BLaER1 (cell line): ENCODE measurements around the gene NAGS.

Experiments used
- H3K27ac ChIP-seq: shearing (Covaris generic); formaldehyde crosslinking; 2 replicates; pipeline ENCODE4 v1.8.1; 2022
- H3K27me3 ChIP-seq: shearing (Covaris generic); formaldehyde crosslinking; 2 replicates; pipeline ENCODE4 v1.8.1; 2022
- H3K36me3 ChIP-seq: shearing (Covaris generic); formaldehyde crosslinking; 2 replicates; pipeline ENCODE4 v1.8.1; 2022
- H3K4me1 ChIP-seq: shearing (Covaris generic); formaldehyde crosslinking; 2 replicates; pipeline ENCODE4 v1.8.1; 2022
- H3K4me2 ChIP-seq: shearing (Covaris generic); formaldehyde crosslinking; 2 replicates; pipeline ENCODE4 v1.8.1; 2022
- H3K4me3 ChIP-seq: shearing (Covaris generic); formaldehyde crosslinking; 2 replicates; pipeline ENCODE4 v1.8.1; 2022
- H3K9ac ChIP-seq: shearing (Covaris generic); formaldehyde crosslinking; 2 replicates; pipeline ENCODE4 v1.8.1; 2022
- H3K9me3 ChIP-seq: shearing (Covaris generic); formaldehyde crosslinking; 2 replicates; pipeline ENCODE4 v1.8.1; 2022
- H4K20me1 ChIP-seq: shearing (Covaris generic); formaldehyde crosslinking; 2 replicates; pipeline ENCODE4 v1.8.1; 2022
- Cebpa-rat ChIP-seq: shearing (Covaris generic); IDR thresholded peaks from 2 replicates; pipeline ENCODE4 v1.8.1; 2022

Gene NAGS

DNA sequence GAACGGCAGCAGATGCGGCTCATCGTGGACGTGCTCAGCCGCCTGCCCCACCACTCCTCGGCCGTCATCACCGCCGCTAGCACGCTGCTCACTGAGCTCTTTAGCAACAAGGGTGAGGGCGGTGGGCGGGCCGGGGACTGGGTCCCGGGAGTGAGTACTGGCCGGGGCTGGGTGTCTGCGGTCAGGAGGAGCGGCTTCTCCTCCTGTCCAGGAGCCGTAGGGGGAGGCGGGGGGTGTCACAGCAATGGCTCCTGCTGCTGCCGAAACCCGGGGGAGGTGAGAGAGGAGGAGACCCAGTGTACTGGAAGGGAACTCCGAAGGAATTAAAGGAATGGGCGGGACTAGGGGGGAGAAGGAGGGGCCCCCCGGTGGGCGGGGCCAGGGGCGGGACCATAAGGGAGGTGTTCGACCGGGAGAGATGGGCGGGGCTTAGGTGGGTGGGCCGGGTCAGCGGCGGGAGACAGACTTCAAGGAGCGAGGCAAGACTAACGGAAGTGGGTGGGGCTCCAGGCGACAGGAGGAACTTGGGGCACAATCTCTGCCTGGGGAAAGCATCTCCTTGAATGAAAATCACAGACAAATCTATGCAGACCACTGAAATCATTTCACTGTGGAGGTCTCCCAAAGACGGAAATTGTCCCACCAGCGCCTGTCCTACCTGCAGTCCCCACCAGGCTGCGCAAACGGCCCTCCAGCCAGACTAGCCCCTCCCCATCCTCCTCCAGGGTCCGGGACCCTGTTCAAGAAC, 2.4 kb downstream of the NAGS start:
- H3K27ac ChIP-seq: no peak overlapping the region
- peaks cover 27% of the 10 kb centered on the region for H4K20me1 ChIP-seq
- peak overlapping the region; percentile 75 for H3K4me3 ChIP-seq
- peaks cover 20% of the 10 kb centered on the region; the same call in 1 of the 2 replicates for H3K36me3 ChIP-seq
- H3K4me1 ChIP-seq: peaks cover 48% of the 10 kb centered on the region
- H3K9ac ChIP-seq: peak overlapping the region; percentile 69
- TF ChIP-seq Cebpa-rat: no peak
- H3K27me3 ChIP-seq: peaks cover 58% of the 10 kb centered on the region
- H3K4me2 ChIP-seq: peak overlapping the region; percentile 100
- H3K9me3 ChIP-seq: no peaks in the 10 kb centered on the region

DNA sequence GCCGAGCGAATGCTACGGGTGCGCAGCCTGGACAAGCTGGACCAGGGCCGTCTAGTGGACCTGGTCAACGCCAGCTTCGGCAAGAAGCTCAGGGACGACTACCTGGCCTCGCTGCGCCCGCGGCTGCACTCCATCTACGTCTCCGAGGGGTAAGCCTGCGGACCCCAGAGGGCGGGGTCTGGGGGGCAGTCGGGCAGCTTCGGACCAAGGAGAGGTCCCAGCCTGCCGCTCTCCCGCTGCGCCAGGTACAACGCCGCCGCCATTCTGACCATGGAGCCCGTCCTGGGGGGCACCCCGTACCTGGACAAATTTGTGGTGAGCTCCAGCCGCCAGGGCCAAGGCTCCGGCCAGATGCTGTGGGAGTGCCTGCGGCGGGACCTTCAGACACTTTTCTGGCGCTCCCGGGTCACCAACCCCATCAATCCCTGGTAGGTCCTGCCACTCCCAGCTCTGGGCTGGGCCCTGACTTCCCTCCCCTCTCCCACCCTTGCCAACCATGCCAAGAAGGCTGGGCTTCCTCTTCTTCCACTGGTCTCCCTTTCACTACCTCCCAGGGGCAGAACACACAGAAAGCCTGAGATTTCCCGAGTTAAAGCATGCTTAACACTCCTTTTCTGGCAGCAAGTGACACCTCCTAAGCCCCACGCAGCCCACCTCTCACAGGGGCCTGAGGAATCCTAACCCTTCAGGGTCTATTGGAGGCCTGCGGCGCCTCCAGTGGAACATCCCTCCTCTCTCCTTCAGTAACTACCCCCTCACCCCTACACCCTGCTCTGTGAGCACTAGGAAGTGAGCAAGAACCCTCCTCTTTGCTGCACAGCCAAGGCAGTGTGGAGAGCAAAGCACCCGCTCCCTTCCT, 3.2 kb downstream of the NAGS start:
- Histone ChIP-seq H3K4me3 (peak overlapping the region; percentile 75), H3K27ac (no peak overlapping the region), H3K4me2 (peak overlapping the region; percentile 100), H3K36me3 (peaks cover 26% of the 10 kb centered on the region; the same call in 1 of the 2 replicates), H3K4me1 (peaks cover 56% of the 10 kb centered on the region), H3K9ac (peak overlapping the region; percentile 69), H4K20me1 (peaks cover 27% of the 10 kb centered on the region), H3K9me3 (no peaks in the 10 kb centered on the region), H3K27me3 (peaks cover 50% of the 10 kb centered on the region)
- TF ChIP-seq Cebpa-rat: no peak

DNA sequence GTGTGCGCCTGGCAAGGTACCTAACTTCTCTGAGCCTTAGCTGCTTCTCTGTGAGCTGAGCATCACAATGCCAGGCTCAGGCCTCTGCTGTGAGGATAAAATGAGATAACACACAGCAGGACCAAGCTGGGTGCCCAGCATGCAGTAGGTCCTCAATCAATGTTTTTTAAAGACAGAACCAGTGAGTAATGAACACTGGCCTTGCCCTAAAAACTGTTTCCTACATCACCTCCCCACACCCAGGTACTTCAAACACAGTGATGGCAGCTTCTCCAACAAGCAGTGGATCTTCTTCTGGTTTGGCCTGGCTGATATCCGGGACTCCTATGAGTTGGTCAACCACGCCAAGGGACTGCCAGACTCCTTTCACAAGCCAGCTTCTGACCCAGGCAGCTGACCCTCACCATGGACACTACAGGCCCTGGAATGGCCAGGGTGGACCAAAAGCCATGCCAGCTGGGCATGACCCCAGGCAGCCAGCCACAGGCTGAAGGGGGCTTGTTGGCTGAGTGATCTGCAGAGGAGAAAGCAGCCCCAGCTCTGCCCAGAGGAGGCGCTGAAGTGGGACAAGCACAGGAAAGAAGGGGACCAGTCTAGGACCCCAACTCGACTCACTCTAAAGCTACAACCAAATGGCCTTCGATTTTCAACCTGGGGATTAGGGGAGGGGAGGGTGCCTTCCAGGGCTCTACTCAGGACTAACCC, 3.9 kb downstream of the NAGS start:
- H3K9ac ChIP-seq: 0 out of 2 replicates have a peak overlapping the region, but pooled peaks have one; percentile 69
- no peaks in the 10 kb centered on the region for H3K9me3 ChIP-seq
- H3K4me3 ChIP-seq: peak overlapping the region; percentile 75; the same call in 1 of the 2 replicates
- H3K4me2 ChIP-seq: peak overlapping the region; percentile 100
- peaks cover 56% of the 10 kb centered on the region for H3K4me1 ChIP-seq
- peaks cover 27% of the 10 kb centered on the region for H4K20me1 ChIP-seq
- no peak for TF ChIP-seq Cebpa-rat
- no peak overlapping the region for H3K27ac ChIP-seq
- peaks cover 32% of the 10 kb centered on the region; the same call in 1 of the 2 replicates for H3K36me3 ChIP-seq
- peaks cover 42% of the 10 kb centered on the region for H3K27me3 ChIP-seq

DNA sequence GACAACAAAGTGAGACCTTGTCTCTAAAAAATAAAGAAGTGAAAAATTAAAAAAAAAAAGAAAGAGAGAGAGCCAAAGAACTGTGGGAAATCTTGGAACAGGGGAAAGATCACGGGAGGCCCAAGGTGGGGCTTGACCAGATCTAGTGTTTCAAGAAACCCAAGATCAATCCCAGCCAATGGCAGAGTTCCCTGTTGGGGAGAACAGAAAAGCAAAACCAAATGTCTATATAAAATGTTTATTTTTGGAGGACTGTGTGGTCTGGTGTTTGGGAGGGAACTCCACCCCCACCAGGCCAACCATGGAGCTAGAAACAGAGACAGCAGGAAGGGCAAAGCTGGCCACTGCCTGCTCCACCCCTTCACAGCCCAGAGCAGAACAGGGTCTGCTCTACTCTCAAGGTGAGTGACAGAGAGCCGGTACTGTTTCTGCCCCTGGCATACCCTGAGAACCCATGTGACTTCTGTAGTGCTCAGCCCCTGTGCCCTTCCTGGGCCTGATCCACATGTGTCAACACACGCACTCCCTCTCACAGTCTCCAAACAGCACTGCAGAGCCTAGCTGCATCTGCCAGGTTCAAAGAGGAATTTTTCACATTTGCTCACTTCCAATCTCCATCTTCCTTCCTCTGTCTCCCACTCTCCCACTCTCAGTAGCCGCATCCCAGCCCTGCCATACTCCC, 6.7 kb downstream of the NAGS start:
- H3K4me3 ChIP-seq: no peak overlapping the region
- peak overlapping the region; percentile 43 for H3K4me2 ChIP-seq
- H3K36me3 ChIP-seq: peaks cover 32% of the 10 kb centered on the region; the same call in 1 of the 2 replicates
- no peaks in the 10 kb centered on the region for H3K9me3 ChIP-seq
- peaks cover 65% of the 10 kb centered on the region for H3K4me1 ChIP-seq
- peaks cover 9% of the 10 kb centered on the region for H4K20me1 ChIP-seq
- no peak overlapping the region for H3K27ac ChIP-seq
- TF ChIP-seq Cebpa-rat: no peak
- peak overlapping the region; percentile 49 for H3K9ac ChIP-seq
- H3K27me3 ChIP-seq: peaks cover 15% of the 10 kb centered on the region

DNA sequence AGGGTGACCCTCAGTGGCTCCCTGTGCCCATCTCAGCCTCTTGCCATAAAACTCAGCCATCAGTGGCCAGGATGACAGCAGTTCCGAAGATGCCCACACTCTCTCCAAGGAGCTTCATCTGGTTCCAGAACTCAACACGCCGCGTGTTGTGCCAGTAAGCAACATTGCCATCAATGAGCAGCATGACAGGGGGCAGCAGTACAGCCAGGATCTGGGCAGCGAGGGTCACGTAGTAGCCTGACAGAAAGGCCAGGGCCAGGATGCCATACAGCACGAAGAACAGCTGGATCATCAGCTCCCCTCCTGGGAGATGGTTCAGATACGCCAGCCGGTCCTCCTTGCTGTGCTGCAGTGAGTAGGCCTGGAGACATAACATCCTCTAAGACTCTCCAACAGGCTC, 7.5 kb downstream of the NAGS start:
- 0 out of 2 replicates have a peak, but pooled peaks cover 4% of the 10 kb centered on the region for H4K20me1 ChIP-seq
- H3K27me3 ChIP-seq: peaks cover 7% of the 10 kb centered on the region
- H3K9ac ChIP-seq: 0 out of 2 replicates have a peak overlapping the region, but pooled peaks have one; percentile 49
- H3K4me2 ChIP-seq: peak overlapping the region; percentile 43; the same call in 1 of the 2 replicates
- H3K36me3 ChIP-seq: peaks cover 32% of the 10 kb centered on the region; the same call in 1 of the 2 replicates
- no peak for TF ChIP-seq Cebpa-rat
- no peak overlapping the region for H3K4me3 ChIP-seq
- H3K9me3 ChIP-seq: no peaks in the 10 kb centered on the region
- H3K27ac ChIP-seq: no peak overlapping the region
- H3K4me1 ChIP-seq: peaks cover 60% of the 10 kb centered on the region

DNA sequence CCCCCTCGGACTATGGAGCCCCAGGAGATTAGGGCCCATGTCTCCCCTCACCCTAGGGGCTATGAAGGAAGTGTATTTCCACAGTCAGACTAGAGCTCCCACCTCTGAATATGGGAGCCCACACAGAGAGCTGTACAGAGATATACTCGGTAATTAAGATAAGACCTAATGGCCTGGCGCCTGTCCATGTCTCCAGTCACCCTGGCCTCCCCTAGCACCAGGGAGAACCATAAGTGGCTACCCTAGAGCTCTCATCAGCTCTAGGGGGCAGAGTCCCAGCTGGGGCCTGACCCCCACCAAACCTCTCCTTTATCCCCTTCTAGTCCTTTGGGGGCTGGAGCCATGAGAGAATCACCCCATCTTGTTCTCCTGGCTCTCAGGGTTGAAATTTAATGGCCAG, 8.0 kb downstream of the NAGS start:
- Histone ChIP-seq H3K27ac (no peak overlapping the region), H3K9me3 (no peaks in the 10 kb centered on the region), H4K20me1 (0 out of 2 replicates have a peak, but pooled peaks cover 4% of the 10 kb centered on the region), H3K27me3 (peaks cover 2% of the 10 kb centered on the region; the same call in 1 of the 2 replicates), H3K4me2 (no peak overlapping the region), H3K4me1 (peaks cover 57% of the 10 kb centered on the region), H3K9ac (no peak overlapping the region), H3K36me3 (peaks cover 32% of the 10 kb centered on the region; the same call in 1 of the 2 replicates), H3K4me3 (no peak overlapping the region)
- no peak for TF ChIP-seq Cebpa-rat

DNA sequence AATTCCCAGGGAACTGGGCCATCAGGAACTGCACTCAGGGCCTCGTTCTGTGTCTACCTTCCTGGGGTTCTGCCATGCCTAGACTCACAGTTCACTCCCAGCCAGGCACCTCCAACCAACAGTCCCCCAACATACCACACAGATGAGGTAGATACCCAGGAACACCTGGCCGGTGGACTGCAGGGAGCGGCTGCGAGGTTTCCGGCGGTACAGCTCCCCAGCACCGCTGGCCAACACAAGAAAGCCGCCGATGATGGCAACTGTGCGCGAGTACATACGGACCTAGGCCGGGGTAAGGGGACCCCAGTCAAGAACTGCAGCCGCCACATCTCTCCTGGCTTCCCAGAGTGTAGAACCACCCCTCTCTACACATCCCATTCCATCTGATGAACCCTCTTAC, 8.5 kb downstream of the NAGS start:
- no peak overlapping the region for H3K4me2 ChIP-seq

DNA sequence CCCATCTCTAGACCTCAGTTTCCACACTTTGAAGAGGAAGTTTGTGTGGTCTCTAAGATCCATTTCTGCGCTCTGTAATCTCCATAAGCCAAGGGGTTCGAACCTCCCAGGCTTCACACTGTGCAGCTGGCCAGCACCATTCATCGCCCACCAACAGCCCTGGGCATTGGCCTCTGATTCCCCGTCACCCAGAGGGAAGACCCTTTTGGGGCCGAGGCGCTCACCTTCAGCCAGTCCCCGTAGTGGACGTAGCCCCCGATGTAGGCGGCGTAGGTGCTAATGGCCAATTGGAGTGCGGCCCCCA, 9.7 kb downstream of the NAGS start:
- Histone ChIP-seq H3K4me2 (peak overlapping the region; percentile 98), H3K9me3 (no peaks in the 10 kb centered on the region), H4K20me1 (no peaks in the 10 kb centered on the region), H3K27me3 (no peaks in the 10 kb centered on the region), H3K4me3 (peak overlapping the region; percentile 90), H3K36me3 (peaks cover 32% of the 10 kb centered on the region; the same call in 1 of the 2 replicates), H3K9ac (peak overlapping the region; percentile 89), H3K4me1 (peaks cover 40% of the 10 kb centered on the region), H3K27ac (peak overlapping the region; percentile 91)
- no peak for TF ChIP-seq Cebpa-rat

More for the DNA sequence above, 8.5 kb downstream of the NAGS start:
- peaks cover 32% of the 10 kb centered on the region; the same call in 1 of the 2 replicates for H3K36me3 ChIP-seq
- no peaks in the 10 kb centered on the region for H3K9me3 ChIP-seq
- no peak overlapping the region for H3K27ac ChIP-seq
- H3K4me1 ChIP-seq: peaks cover 52% of the 10 kb centered on the region
- H4K20me1 ChIP-seq: 0 out of 2 replicates have a peak, but pooled peaks cover 4% of the 10 kb centered on the region
- no peak overlapping the region for H3K4me3 ChIP-seq
- H3K27me3 ChIP-seq: no peaks in the 10 kb centered on the region
- TF ChIP-seq Cebpa-rat: no peak
- H3K9ac ChIP-seq: no peak overlapping the region
